ENCODE measurements around the gene TK2. TPM values are rescaled to one million over a fixed set of nuclear protein-coding genes. Genes with fewer than 3 reads are reported as not detected.

Gene TK2
- total and polyA plus RNA-seq, 2 experiments from 2014 or later = 1.8 to 4.2 TPM

DNA sequence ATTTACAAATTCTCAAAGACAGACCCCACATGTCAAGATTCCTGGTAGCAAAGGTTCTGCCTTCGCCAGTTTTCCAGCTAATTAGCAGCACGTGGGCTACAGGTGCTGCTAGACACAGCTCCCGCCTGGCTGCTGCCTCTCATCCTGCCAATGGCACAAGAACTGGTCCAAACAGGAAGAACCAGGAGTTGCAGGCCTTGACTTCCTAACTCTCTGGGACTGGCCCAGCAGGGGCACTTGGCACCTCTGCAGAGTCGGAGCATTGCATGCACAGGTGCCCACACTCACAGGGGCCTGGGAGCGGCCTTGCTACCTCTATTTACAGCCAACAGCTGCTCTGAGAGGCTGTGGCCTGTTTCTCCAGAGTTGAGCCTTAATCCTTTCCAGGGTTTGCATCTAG is 39.6 kb downstream of the TK2 start (continued):
- TF ChIP-seq, protein P1, sequence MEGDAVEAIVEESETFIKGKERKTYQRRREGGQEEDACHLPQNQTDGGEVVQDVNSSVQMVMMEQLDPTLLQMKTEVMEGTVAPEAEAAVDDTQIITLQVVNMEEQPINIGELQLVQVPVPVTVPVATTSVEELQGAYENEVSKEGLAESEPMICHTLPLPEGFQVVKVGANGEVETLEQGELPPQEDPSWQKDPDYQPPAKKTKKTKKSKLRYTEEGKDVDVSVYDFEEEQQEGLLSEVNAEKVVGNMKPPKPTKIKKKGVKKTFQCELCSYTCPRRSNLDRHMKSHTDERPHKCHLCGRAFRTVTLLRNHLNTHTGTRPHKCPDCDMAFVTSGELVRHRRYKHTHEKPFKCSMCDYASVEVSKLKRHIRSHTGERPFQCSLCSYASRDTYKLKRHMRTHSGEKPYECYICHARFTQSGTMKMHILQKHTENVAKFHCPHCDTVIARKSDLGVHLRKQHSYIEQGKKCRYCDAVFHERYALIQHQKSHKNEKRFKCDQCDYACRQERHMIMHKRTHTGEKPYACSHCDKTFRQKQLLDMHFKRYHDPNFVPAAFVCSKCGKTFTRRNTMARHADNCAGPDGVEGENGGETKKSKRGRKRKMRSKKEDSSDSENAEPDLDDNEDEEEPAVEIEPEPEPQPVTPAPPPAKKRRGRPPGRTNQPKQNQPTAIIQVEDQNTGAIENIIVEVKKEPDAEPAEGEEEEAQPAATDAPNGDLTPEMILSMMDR (conservative IDR thresholded peaks at IDR 0.05; ENCODE audit: low read depth in 2 of 2) = no peak
- TF ChIP-seq JUNB (IDR thresholded peaks at IDR 0.05; ENCODE audit: unreplicated experiment) (no peak), NANOG (IDR thresholded peaks at IDR 0.05; ENCODE audit: borderline replicate concordance) (no peak), EZH2phosphoT487 (IDR thresholded peaks at IDR 0.05; ENCODE audit: unreplicated experiment) (no peak), CREB1 (CRISPR knock-in tag; IDR thresholded peaks at IDR 0.05; ENCODE audit: low read depth) (no peak), ZNF114 (CRISPR knock-in tag; IDR thresholded peaks at IDR 0.05) (no peak), EZH2 (IDR thresholded peaks at IDR 0.05; ENCODE audit: low read depth, unreplicated experiment) (no peak), ZNF331 (CRISPR knock-in tag; IDR thresholded peaks at IDR 0.05; ENCODE audit: low read depth) (no peak)
- TF ChIP-seq, protein P2, sequence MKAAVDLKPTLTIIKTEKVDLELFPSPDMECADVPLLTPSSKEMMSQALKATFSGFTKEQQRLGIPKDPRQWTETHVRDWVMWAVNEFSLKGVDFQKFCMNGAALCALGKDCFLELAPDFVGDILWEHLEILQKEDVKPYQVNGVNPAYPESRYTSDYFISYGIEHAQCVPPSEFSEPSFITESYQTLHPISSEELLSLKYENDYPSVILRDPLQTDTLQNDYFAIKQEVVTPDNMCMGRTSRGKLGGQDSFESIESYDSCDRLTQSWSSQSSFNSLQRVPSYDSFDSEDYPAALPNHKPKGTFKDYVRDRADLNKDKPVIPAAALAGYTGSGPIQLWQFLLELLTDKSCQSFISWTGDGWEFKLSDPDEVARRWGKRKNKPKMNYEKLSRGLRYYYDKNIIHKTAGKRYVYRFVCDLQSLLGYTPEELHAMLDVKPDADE (IDR thresholded peaks at IDR 0.05) = no peak

DNA sequence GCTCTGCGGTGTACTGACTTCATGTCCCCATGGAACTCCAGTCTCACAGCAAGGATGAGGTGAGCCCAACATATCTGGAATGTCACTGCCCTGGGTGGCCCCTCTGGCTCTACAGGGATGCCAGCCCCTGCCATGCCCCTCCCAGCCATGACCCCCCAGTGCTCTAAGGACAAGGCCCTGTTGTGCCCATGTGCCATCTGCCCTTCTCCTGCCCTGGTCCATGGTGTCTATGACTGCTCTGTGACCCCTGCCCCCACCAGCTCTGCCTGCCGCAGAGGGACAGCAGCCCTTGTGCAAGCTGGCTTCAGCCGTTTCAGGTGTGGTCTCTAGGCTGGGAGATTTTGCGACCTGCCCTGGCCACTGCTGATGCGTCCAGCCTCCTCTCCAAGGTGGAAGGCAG is 40.3 kb downstream of the TK2 start:
- peaks cover 24% of the 10 kb centered on the region for H3K4me1 Mint-ChIP-seq
- no peaks in the 10 kb centered on the region for H3F3A ChIP-seq (replicated peaks; ENCODE audit: low read depth)
- H3K27ac Mint-ChIP-seq = no peak overlapping the region
- no peak overlapping the region for H3K4me2 ChIP-seq
- no peaks in the 10 kb centered on the region; the same call in 2 of the 3 replicates for H3K9me3 Mint-ChIP-seq
- H3K27me3 Mint-ChIP-seq (ENCODE audit: insufficient read depth, low read depth, poor library complexity) = peaks cover 6% of the 10 kb centered on the region
- no peak overlapping the region for H2AFZ ChIP-seq
- no peaks in the 10 kb centered on the region for H3K79me2 ChIP-seq (replicated peaks; ENCODE audit: insufficient read depth)
- H3K27me3 ChIP-seq (ENCODE audit: insufficient read depth) = no peaks in the 10 kb centered on the region
- DNase-seq (ENCODE audit: low spot score) (no peak), ATAC-seq (no peak)
- no peak overlapping the region for H3K4me3 ChIP-seq
- H3K4me3 Mint-ChIP-seq = no peak overlapping the region
- H3K36me3 ChIP-seq (ENCODE audit: insufficient read depth) = no peaks in the 10 kb centered on the region
- peaks cover 10% of the 10 kb centered on the region for H3K36me3 Mint-ChIP-seq (ENCODE audit: low read depth)
- H3K9me2 ChIP-seq (ENCODE audit: insufficient read depth) = no peaks in the 10 kb centered on the region
- H3K4me1 ChIP-seq (ENCODE audit: insufficient read depth) = peaks cover 14% of the 10 kb centered on the region
- no peaks in the 10 kb centered on the region for H4K20me1 ChIP-seq (replicated peaks; ENCODE audit: insufficient read depth)
- H3K27ac ChIP-seq (ENCODE audit: low read depth) = no peak overlapping the region
- TF ChIP-seq, protein P3, sequence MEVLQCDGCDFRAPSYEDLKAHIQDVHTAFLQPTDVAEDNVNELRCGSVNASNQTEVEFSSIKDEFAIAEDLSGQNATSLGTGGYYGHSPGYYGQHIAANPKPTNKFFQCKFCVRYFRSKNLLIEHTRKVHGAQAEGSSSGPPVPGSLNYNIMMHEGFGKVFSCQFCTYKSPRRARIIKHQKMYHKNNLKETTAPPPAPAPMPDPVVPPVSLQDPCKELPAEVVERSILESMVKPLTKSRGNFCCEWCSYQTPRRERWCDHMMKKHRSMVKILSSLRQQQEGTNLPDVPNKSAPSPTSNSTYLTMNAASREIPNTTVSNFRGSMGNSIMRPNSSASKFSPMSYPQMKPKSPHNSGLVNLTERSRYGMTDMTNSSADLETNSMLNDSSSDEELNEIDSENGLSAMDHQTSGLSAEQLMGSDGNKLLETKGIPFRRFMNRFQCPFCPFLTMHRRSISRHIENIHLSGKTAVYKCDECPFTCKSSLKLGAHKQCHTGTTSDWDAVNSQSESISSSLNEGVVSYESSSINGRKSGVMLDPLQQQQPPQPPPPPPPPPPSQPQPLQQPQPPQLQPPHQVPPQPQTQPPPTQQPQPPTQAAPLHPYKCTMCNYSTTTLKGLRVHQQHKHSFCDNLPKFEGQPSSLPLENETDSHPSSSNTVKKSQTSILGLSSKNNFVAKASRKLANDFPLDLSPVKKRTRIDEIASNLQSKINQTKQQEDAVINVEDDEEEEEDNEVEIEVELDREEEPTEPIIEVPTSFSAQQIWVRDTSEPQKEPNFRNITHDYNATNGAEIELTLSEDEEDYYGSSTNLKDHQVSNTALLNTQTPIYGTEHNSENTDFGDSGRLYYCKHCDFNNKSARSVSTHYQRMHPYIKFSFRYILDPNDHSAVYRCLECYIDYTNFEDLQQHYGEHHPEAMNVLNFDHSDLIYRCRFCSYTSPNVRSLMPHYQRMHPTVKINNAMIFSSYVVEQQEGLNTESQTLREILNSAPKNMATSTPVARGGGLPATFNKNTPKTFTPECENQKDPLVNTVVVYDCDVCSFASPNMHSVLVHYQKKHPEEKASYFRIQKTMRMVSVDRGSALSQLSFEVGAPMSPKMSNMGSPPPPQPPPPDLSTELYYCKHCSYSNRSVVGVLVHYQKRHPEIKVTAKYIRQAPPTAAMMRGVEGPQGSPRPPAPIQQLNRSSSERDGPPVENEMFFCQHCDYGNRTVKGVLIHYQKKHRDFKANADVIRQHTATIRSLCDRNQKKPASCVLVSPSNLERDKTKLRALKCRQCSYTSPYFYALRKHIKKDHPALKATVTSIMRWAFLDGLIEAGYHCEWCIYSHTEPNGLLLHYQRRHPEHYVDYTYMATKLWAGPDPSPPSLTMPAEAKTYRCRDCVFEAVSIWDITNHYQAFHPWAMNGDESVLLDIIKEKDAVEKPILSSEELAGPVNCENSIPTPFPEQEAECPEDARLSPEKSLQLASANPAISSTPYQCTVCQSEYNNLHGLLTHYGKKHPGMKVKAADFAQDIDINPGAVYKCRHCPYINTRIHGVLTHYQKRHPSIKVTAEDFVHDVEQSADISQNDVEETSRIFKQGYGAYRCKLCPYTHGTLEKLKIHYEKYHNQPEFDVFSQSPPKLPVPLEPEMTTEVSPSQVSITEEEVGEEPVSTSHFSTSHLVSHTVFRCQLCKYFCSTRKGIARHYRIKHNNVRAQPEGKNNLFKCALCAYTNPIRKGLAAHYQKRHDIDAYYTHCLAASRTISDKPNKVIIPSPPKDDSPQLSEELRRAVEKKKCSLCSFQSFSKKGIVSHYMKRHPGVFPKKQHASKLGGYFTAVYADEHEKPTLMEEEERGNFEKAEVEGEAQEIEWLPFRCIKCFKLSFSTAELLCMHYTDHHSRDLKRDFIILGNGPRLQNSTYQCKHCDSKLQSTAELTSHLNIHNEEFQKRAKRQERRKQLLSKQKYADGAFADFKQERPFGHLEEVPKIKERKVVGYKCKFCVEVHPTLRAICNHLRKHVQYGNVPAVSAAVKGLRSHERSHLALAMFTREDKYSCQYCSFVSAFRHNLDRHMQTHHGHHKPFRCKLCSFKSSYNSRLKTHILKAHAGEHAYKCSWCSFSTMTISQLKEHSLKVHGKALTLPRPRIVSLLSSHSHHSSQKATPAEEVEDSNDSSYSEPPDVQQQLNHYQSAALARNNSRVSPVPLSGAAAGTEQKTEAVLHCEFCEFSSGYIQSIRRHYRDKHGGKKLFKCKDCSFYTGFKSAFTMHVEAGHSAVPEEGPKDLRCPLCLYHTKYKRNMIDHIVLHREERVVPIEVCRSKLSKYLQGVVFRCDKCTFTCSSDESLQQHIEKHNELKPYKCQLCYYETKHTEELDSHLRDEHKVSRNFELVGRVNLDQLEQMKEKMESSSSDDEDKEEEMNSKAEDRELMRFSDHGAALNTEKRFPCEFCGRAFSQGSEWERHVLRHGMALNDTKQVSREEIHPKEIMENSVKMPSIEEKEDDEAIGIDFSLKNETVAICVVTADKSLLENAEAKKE (CRISPR knock-in tag; IDR thresholded peaks at IDR 0.05) = no peak
- TF ChIP-seq ZNF331 (CRISPR knock-in tag; IDR thresholded peaks at IDR 0.05; ENCODE audit: low read depth) = no peak
- TF ChIP-seq ZNF114 (CRISPR knock-in tag; IDR thresholded peaks at IDR 0.05) = no peak
- TF ChIP-seq CREB1 (CRISPR knock-in tag; IDR thresholded peaks at IDR 0.05; ENCODE audit: low read depth) = no peak
- no peak for TF ChIP-seq POLR2AphosphoS5 (IDR thresholded peaks at IDR 0.05; ENCODE audit: low read depth)
- TF ChIP-seq EZH2 (IDR thresholded peaks at IDR 0.05; ENCODE audit: low read depth, unreplicated experiment) = no peak
- TF ChIP-seq, protein P4, sequence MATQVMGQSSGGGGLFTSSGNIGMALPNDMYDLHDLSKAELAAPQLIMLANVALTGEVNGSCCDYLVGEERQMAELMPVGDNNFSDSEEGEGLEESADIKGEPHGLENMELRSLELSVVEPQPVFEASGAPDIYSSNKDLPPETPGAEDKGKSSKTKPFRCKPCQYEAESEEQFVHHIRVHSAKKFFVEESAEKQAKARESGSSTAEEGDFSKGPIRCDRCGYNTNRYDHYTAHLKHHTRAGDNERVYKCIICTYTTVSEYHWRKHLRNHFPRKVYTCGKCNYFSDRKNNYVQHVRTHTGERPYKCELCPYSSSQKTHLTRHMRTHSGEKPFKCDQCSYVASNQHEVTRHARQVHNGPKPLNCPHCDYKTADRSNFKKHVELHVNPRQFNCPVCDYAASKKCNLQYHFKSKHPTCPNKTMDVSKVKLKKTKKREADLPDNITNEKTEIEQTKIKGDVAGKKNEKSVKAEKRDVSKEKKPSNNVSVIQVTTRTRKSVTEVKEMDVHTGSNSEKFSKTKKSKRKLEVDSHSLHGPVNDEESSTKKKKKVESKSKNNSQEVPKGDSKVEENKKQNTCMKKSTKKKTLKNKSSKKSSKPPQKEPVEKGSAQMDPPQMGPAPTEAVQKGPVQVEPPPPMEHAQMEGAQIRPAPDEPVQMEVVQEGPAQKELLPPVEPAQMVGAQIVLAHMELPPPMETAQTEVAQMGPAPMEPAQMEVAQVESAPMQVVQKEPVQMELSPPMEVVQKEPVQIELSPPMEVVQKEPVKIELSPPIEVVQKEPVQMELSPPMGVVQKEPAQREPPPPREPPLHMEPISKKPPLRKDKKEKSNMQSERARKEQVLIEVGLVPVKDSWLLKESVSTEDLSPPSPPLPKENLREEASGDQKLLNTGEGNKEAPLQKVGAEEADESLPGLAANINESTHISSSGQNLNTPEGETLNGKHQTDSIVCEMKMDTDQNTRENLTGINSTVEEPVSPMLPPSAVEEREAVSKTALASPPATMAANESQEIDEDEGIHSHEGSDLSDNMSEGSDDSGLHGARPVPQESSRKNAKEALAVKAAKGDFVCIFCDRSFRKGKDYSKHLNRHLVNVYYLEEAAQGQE (IDR thresholded peaks at IDR 0.05; ENCODE audit: unreplicated experiment) = no peak

Measured in GM23338 (cell line).